C4-2B (cell line): ENCODE measurements around the gene PTPN1.

Experiments
- CTCF ChIP-seq: fragments of 450-650 bp; conservative IDR thresholded peaks from 2 replicates; pipeline ENCODE4 v1.5.1; 2017; ENCODE audit warnings: mild to moderate bottlenecking
- ZFX ChIP-seq: fragments of 450-650 bp; IDR thresholded peaks from 2 replicates; pipeline ENCODE4 v1.6.1; 2017

- no peak for TF ChIP-seq CTCF
- no peak for TF ChIP-seq ZFX
Measured at GRCh38 chr20:50533464-50533863, 23.3 kb downstream of the PTPN1 start.
